SU-DHL-6 (cell line): ENCODE measurements around the gene GRID1.
"Not testable (repeated sequence)": the region's sequence is repeated elsewhere in the genome, so short reads cannot be mapped to it uniquely, and the experiment has no call there.

Experiments
- H2AFZ ChIP-seq: fragments of 200-600 bp; sonication (generic); 2 replicates; pipeline ENCODE4 v1.6.1; 2014; ENCODE audit warnings: low read depth, mild to moderate bottlenecking, moderate library complexity, mixed read lengths, antibody characterized with exemption, low read length; ENCODE audit not compliant: severe bottlenecking
- H3F3A ChIP-seq: fragments of 200-600 bp; shearing (Covaris generic); 2 replicates; pipeline ENCODE4 v1.6.0; 2016; ENCODE audit warnings: antibody characterized with exemption, mild to moderate bottlenecking; ENCODE audit not compliant: insufficient read depth
- H3K27ac ChIP-seq: fragments of 200-600 bp; sonication (generic); 2 replicates; pipeline ENCODE4 v1.5.1; 2016; ENCODE audit warnings: low read depth, mild to moderate bottlenecking, low read length, moderate library complexity, mixed read lengths
- H3K27me3 ChIP-seq: fragments of 200-600 bp; sonication (generic), shearing (Covaris generic); 2 replicates; pipeline ENCODE4 v1.6.0; 2014; ENCODE audit warnings: mild to moderate bottlenecking, low read length
- H3K36me3 ChIP-seq: fragments of 200-600 bp; sonication (generic); 2 replicates; pipeline ENCODE4 v1.6.1; 2014; ENCODE audit warnings: mild to moderate bottlenecking, low read length, mixed read lengths
- H3K4me2 ChIP-seq: fragments of 300-600, 200-600 bp; shearing (Covaris generic), sonication (generic); 2 replicates; pipeline ENCODE4 v1.6.0; 2014; ENCODE audit warnings: low read length, low read depth, mild to moderate bottlenecking; ENCODE audit not compliant: poor library complexity, severe bottlenecking
- H3K4me3 ChIP-seq: fragments of 200-600 bp; sonication (generic); 2 replicates; pipeline ENCODE4 v1.5.1; 2014; ENCODE audit warnings: antibody characterized with exemption, low read length, mild to moderate bottlenecking, mixed read lengths; ENCODE audit not compliant: insufficient read depth, poor library complexity, severe bottlenecking
- H3K79me2 ChIP-seq: fragments of 200-600 bp; sonication (generic); 2 replicates; pipeline ENCODE4 v1.6.1; 2014; ENCODE audit warnings: mild to moderate bottlenecking, low read length, moderate library complexity; ENCODE audit not compliant: insufficient read depth
- H3K9ac ChIP-seq: fragments of 200-600 bp; sonication (generic); 2 replicates; pipeline ENCODE4 v1.7.0; 2014; ENCODE audit warnings: mild to moderate bottlenecking, low read length
- H3K9me2 ChIP-seq: fragments of 200-600 bp; sonication (generic); replicated peaks from 2 replicates; pipeline ENCODE4 v1.6.1; 2014; ENCODE audit warnings: low read length; ENCODE audit not compliant: insufficient read depth
- H3K9me3 ChIP-seq: fragments of 200-600 bp; sonication (generic); 2 replicates; pipeline ENCODE4 v1.6.1; 2014; ENCODE audit warnings: low read length, mixed read lengths; ENCODE audit not compliant: insufficient read depth
- H4K20me1 ChIP-seq: fragments of 200-600 bp; sonication (generic); 2 replicates; pipeline ENCODE4 v1.6.1; 2014; ENCODE audit warnings: low read depth, mild to moderate bottlenecking, antibody characterized with exemption, low read length, moderate library complexity, mixed read lengths
- EZH2phosphoT487 ChIP-seq: fragments of 200-600 bp; sonication (generic), shearing (Covaris generic); conservative IDR thresholded peaks from 2 replicates; pipeline ENCODE4 v1.6.1; 2018; ENCODE audit warnings: mild to moderate bottlenecking, antibody characterized with exemption, low read length, moderate library complexity, mixed read lengths
- TF ChIP-seq, protein P1 (sequence below): fragments of 200-600 bp; sonication (generic); IDR thresholded peaks from one replicate; pipeline ENCODE4 v1.5.1; 2017; ENCODE audit warnings: antibody characterized with exemption, mild to moderate bottlenecking, low read length, moderate library complexity; ENCODE audit not compliant: insufficient read depth, poor library complexity, severe bottlenecking

Gene GRID1

DNA sequence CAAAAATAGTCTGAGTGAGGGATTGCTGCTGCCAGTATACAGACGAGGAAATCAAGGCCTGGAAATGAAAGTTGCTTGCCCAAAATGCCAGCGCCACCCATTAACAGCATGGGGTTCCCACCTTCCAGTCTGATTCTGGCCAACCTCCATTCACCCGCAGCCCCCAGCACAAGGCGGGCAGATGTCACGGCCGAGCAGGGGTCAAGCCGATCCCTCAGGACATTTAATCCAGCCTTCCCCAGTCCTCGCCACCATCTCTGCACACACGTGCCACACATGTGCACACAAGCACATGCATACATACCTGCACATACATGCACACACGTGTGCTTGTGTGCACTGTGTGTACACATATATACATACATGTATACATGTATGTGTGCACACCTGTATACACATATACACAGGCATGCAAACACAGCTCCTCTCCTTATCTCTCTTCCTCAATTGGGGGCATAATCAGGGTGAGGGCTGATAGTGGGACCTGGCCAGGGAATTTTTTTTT, 122.9 kb downstream of the GRID1 start:
- Histone ChIP-seq H3F3A (no peaks in the 10 kb centered on the region), H3K9me2 (no peaks in the 10 kb centered on the region), H2AFZ (no peak overlapping the region), H3K27me3 (no peaks in the 10 kb centered on the region), H3K79me2 (no peaks in the 10 kb centered on the region), H3K36me3 (no peaks in the 10 kb centered on the region), H3K4me3 (no peak overlapping the region), H4K20me1 (no peaks in the 10 kb centered on the region), H3K4me2 (no peak overlapping the region), H3K9ac (no peak overlapping the region), H3K9me3 (0 out of 2 replicates have a peak, but pooled peaks cover 4% of the 10 kb centered on the region), H3K27ac (no peak overlapping the region)
- TF ChIP-seq, protein P1, sequence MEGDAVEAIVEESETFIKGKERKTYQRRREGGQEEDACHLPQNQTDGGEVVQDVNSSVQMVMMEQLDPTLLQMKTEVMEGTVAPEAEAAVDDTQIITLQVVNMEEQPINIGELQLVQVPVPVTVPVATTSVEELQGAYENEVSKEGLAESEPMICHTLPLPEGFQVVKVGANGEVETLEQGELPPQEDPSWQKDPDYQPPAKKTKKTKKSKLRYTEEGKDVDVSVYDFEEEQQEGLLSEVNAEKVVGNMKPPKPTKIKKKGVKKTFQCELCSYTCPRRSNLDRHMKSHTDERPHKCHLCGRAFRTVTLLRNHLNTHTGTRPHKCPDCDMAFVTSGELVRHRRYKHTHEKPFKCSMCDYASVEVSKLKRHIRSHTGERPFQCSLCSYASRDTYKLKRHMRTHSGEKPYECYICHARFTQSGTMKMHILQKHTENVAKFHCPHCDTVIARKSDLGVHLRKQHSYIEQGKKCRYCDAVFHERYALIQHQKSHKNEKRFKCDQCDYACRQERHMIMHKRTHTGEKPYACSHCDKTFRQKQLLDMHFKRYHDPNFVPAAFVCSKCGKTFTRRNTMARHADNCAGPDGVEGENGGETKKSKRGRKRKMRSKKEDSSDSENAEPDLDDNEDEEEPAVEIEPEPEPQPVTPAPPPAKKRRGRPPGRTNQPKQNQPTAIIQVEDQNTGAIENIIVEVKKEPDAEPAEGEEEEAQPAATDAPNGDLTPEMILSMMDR: no peak
- no peak for TF ChIP-seq EZH2phosphoT487

DNA sequence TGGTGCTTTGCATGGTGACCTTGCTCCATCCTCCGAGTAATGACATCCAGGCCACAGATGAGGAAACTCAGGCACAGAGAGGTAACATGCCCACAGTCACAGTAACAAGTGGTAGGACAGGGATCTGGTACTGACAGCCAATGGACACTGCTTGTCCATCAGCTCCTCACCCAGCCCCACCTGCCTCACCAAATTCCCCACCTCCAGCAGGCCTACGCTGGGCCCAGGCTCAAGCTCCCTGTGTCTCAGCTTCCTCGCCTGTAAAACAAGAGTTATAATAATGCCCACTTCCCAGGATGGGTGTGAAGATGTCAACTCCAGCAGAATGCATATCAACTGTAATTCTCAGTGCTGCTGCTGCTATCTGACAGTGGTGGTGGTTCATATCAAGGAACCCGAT, 123.8 kb downstream of the GRID1 start:
- no peak overlapping the region for H3K9ac ChIP-seq
- no peak overlapping the region for H3K4me3 ChIP-seq
- no peak overlapping the region for H2AFZ ChIP-seq
- H3K27ac ChIP-seq: no peak overlapping the region
- no peaks in the 10 kb centered on the region for H3K9me2 ChIP-seq
- H3K79me2 ChIP-seq: no peaks in the 10 kb centered on the region
- H3K36me3 ChIP-seq: no peaks in the 10 kb centered on the region
- no peaks in the 10 kb centered on the region for H4K20me1 ChIP-seq
- no peak overlapping the region for H3K4me2 ChIP-seq
- H3K9me3 ChIP-seq: 0 out of 2 replicates have a peak, but pooled peaks cover 5% of the 10 kb centered on the region
- H3K27me3 ChIP-seq: no peaks in the 10 kb centered on the region
- H3F3A ChIP-seq: no peaks in the 10 kb centered on the region
- TF ChIP-seq, protein P1: no peak
- no peak for TF ChIP-seq EZH2phosphoT487

DNA sequence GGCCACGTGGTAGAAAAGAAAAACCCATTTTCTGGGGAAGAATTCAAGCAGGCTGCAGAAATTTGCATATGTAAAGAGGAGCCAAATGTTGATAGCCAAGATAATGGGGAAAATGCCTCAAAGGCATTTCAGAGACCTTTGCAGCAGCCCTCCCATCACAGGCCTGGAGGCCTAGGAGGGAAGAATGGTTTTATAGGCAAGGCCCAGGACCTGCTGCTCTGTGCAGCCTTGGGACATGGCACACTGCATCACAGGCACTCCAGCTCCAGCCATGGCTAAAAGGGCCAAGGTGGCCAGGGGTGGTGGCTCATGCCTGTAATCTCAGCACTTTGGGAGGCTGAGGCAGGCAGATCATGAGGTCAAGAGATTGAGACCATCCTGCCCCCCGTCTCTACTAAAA, 128.5 kb downstream of the GRID1 start:
- not testable (repeated sequence) for H3K9me3 ChIP-seq, H3K4me3 ChIP-seq, H3K27ac ChIP-seq, H3K79me2 ChIP-seq, H3K9me2 ChIP-seq, H3K4me2 ChIP-seq, H2AFZ ChIP-seq, H4K20me1 ChIP-seq, H3K36me3 ChIP-seq, H3F3A ChIP-seq, H3K9ac ChIP-seq, H3K27me3 ChIP-seq

DNA sequence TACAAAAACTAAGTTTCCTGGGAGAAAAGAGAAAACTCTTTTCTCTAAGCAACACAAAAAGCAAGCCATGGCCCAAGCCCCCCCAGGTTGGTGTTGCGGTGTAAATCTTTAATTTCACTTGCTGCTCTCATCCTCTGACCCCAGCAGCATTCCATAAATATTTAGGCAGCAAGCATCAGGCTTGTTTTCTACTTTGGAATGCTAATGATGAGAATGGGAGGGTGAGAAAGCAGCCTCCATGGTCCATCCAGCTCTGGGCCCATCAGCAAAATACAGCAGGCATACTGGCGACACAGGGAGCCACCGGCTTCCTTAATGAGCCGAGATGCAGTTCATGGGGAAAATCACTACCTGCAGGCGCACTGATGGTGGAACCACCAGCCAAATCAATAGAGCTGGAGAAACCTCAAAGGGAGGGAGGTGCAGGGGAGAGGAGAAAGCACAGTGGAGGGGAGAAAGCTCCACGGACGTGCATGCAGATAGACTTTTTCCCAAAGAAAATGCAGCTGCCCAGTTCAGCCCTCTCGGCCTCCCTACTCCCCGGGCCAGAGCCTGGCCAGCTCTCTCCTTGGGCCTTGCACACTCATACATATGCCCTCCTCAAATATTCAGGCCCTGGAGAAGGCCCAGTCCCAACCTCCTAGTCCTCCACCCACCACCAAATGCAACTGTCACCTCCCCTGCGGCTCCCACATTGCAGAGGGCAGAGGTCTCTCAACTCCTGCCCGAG, 131.9 kb downstream of the GRID1 start:
- Histone ChIP-seq H3K27me3 (no peaks in the 10 kb centered on the region), H3K79me2 (no peaks in the 10 kb centered on the region), H3K9ac (no peak overlapping the region), H3K4me2 (no peak overlapping the region), H3K9me2 (no peaks in the 10 kb centered on the region), H3F3A (no peaks in the 10 kb centered on the region), H3K4me3 (no peak overlapping the region), H4K20me1 (no peaks in the 10 kb centered on the region), H3K9me3 (0 out of 2 replicates have a peak, but pooled peaks cover 5% of the 10 kb centered on the region), H3K27ac (no peak overlapping the region), H2AFZ (no peak overlapping the region), H3K36me3 (no peaks in the 10 kb centered on the region)
- TF ChIP-seq, protein P1: no peak
- no peak for TF ChIP-seq EZH2phosphoT487
